GM18505 (cell line): ENCODE data around the gene SF3B4.
"Not testable (repeated sequence)": the region's sequence is repeated elsewhere in the genome, so short reads cannot be mapped to it uniquely, and the experiment has no call there.

Experiments used
- ATAC-seq: cut with Tn5 transposase; IDR thresholded peaks from one replicate; pipeline ENCODE4 v1.9.1; 2021; ENCODE audit not compliant: unreplicated experiment
- POLR2A ChIP-seq: IDR thresholded peaks from 4 replicates; pipeline ENCODE4 v1.6.1; 2011; ENCODE audit warnings: borderline replicate concordance; ENCODE audit not compliant: insufficient read depth, insufficient read length; ENCODE audit errors: extremely low read depth

Gene SF3B4, protein sequence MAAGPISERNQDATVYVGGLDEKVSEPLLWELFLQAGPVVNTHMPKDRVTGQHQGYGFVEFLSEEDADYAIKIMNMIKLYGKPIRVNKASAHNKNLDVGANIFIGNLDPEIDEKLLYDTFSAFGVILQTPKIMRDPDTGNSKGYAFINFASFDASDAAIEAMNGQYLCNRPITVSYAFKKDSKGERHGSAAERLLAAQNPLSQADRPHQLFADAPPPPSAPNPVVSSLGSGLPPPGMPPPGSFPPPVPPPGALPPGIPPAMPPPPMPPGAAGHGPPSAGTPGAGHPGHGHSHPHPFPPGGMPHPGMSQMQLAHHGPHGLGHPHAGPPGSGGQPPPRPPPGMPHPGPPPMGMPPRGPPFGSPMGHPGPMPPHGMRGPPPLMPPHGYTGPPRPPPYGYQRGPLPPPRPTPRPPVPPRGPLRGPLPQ

DNA sequence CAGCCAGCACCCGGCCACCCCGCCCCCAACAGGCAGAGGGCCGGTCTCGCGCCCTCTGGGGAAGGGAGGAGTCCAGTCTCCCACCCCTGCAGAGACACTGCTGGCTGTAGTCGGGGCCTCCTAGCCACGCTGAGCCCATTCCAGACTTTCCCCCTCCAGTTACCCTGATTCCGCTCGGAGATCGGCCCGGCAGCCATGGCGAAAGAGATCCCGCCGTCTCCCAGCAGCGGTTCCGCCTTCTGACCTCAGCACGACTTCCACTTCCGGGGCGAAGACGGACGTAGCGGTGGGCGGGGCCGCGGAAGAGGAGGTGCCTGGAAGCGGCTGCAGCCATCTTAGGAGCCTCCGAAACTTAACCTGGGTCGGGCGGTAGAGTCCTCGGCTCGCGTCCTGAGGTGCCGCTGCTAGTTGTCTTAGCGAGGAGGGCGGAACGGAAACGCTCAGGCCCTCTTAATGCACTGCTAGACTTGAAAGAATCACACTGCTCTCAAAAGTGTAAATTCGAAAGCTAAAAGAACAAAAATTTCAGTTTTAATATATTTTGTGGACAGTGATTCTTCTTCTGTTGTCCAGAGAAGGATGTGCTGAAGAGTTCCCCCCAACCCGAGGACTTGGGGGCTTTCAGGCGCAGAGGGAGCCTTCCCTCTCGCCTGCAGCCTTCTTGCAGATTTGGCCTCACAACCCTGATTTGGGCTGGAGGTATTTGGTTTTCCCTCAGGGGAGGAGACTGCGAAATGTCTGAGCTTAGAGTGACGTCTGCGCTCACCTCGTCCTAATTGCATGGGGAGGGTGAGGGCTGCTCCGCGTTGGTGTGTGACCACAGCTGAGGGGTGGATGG is at the start of gene SF3B4:
Gene SF3B4 (minus strand): TSS at position 241 of the 838 bp plus-strand sequence. CDS start 44 bp downstream, at position 197.
- peak; percentile 98 for TF ChIP-seq POLR2A
- ATAC-seq: peak; percentile 86

DNA sequence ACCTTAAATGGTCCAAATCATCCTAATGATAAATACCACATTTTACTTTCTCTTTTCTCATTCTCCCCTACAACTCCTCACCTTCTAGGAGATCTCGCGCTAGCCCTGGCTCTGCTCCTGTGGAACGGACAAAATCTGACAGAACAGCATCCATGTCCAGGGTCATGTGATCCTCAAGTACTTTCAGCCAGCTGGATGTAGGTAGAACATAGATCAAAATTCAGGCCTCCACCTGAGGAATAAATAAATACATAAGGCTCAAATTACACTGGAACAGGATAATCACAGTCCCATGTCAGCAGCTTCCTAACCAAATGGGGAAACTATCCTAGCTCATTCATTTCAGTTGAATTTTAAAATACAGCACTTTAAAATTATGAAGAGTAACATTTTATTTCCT is 49.7 kb upstream of the SF3B4 start:
- no peak for ATAC-seq
- TF ChIP-seq POLR2A: no peak

DNA sequence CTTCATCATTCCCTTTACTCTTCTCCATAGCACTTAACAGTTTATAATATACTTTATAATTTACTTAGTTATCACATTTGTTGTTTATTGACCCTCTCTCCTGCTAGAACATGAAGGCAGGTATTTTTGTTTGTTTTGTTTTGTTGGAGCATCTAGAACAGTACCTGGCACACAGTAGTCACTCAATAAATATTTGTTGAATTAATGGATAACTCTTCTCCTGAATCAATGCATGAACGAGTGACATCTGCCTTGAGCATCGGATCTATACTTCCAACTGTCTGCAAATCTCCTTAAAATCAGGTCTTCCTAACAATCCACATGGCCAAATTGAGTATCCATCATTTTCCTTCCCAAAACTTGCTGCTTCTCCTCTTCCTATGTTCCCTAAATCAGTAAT is 44.9 kb upstream of the SF3B4 start:
- ATAC-seq: no peak
- TF ChIP-seq POLR2A: no peak

DNA sequence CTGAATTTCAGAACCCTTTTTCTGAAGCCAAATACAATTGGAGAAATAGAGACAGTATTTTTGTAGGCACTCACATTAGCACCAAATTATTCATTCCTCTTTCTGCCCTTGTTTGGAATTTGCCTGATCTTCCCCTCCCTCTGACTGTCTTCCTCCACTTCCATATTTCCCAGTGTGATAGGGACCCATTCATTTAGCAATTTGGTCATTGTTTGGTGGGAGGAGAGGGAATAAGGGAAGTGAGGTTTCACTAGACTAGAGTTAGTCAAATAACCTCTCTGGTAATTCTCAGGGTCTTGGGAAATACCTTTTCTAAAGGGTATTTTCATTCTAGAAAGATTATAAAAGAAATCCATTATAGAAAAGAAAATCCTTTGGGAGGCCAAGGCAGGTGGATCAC is 40.0 kb upstream of the SF3B4 start:
- no peak for ATAC-seq
- no peak for TF ChIP-seq POLR2A

DNA sequence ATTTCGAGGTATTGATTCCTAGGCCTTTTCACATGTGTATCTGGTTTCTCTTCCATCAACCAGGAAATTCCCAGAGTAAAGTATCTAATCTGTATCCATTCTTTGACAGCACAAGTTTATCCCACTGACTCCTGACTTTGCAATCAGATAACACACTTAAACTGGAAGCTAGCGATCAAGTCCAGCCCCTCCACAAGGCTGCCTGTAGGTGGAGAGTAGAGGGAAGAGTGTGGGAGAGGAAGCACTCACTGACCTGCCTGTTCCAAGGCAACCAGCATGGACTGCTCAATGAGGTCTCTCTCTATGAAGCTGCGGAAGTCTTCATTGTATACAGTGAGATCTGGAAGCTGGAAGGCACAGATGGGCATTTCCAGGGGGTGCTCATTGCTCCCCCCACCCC is 39.4 kb upstream of the SF3B4 start:
- TF ChIP-seq POLR2A: no peak
- ATAC-seq: no peak

DNA sequence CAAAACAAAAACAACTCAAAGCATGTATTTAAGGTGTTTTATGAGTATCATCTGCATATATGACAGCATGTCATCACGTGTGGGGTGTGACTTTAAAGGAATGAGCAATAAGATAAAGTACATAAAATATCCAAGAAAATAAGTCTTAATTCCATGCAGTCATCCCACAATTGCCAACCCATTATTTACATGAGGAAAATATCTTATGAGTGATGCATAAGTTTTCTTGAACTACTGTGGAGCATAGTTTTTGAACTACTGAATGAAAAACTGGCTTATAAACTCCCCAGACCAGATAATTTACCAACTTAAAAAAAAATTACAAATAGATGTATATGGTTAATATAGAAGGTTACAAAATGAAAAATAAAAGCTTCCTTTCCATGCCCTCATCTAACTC is 38.8 kb upstream of the SF3B4 start:
- TF ChIP-seq POLR2A: no peak
- no peak for ATAC-seq

DNA sequence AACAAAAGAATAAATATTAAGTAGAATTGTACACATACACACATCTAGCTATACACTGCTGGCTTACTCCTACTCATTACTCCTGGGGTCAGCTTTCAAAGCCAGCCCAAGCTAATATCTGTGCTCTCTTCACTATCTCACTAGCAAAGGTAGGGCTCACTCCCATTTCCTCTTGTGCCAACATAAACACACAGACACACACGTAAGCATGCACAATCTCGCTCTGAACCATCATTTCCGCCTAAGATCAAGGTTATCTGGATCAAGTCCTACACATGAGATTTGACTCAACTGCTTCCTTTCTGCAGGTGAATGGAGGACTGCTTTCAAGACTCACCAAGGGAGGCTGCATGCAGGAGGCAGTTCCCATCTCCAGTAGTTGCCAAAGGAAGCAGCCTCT is 37.8 kb upstream of the SF3B4 start:
- TF ChIP-seq POLR2A: no peak
- ATAC-seq: no peak

DNA sequence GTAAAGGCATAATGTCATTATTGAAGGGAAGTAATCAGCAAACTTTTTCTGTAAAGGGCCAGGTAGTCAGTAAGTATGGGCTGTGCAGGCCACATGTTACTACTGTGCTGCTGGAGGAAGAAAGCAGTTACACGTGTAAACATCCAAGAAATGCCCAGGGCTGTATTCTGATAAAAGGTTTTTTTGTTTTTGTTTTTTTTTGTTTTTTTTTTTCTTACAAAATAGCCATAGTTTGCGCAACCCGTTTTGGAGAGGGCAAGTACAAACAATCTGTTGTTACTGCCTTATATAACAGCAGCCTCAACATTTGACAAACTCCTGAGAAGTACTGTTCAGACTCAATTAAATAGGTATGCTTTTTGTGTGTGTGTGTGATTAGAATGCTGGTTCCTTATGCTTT is 35.8 kb upstream of the SF3B4 start:
- no peak for ATAC-seq
- TF ChIP-seq POLR2A: no peak

DNA sequence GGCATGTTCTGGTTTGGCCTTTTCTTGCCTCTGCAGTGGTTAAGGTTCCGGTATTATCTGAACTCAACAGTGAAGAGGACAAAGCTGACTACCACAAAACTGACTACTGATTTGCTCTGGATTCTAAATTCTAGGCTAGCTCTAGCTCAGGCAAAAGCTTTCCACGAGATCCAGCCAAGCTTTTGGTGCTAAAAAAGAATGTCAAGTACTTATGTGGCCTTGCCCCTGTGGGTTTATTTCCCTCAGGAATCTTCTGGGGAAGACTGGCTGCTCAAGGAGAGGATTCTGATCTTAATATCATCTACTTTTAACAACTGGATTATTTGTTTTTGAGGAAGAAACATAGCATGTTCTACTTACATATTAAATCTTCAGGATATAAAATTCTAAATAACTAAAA is 35.1 kb upstream of the SF3B4 start:
- ATAC-seq: no peak
- TF ChIP-seq POLR2A: no peak

DNA sequence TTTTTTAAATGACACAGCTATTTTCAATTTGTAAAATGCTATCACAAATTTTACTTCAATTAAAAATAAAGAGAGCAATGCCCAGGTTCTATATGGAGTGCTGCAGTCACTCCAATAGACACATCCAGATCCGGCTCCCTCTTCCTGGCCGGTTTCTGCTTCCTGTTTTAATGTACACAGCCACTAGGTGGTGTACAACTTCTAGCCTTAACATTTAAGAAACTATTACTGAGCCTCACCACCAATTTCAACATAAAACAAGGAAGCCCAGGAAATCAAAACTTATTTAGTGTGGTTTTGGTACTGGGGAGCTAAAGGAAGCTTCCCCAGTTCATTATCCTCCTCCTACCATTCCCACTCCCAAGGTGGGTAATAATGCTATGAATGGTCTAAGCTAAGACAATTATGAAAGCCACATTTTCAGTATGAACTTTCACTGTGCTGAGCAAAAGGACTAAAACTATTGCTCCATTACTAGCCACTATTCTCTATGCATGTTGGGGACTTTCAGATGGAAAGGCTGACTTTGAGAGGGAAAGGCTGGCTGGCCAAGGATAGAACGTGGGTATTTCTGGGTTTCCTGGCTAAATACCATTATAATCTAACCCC is 34.5 kb upstream of the SF3B4 start:
- peak; percentile 47 for ATAC-seq
- no peak for TF ChIP-seq POLR2A

DNA sequence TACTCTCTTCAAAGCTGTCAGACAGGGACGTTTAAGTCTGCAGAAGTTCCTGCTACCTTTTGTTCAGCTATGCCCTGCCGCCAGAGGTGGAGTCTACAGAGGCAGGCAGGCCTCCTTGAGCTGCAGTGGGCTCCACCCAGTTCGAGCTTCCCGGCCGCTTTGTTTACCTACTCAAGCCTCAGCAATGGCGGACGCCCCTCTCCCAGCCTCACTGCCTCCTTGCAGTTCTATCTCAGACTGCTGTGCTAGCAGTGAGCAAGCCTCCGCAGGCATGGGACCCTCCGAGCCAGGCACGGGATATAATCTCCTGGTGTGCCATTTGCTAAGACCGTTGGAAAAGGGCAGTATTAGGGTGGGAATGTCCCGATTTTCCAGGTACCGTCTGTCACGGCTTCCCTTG is 29.9 kb upstream of the SF3B4 start:
- ATAC-seq: not testable (repeated sequence)

DNA sequence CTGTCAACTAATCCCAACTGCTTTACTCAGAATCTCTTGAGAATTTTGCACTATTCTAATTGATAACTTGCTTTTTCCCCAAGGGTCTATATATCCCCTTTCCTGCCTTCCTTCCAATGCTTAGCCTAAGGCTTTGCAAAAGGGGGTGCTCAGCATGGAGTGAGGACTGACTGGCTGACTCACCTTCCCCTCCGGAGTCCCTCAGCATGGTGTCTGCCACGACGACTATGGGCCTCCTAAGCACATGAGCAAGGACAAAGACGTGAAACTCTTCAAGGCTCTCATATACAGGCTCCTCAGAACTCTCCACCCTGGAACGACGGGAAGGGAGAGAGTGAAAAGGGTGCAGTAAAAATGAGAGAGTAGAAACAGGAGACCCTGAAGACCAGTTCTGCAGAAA is 22.3 kb upstream of the SF3B4 start:
- no peak for ATAC-seq
- no peak for TF ChIP-seq POLR2A

DNA sequence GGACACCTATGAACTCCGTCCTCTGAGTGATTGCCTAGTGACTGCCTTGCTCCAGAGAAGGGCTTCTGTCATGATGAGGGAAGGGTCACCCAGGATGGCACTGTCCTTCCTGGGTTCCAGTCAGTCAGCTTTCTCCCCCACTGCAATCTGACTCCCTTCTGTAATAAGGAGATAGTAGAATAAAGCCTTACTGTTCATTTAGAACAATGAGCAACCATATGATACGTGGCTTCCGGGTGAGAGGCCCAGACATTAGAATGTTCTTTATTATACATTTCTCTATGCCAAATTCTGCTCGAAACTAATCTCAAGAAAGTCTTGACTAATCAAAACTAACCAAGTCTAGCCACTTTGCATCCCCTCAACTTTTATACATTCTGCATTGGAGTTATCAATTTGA is 17.6 kb upstream of the SF3B4 start:
- no peak for TF ChIP-seq POLR2A
- ATAC-seq: no peak

DNA sequence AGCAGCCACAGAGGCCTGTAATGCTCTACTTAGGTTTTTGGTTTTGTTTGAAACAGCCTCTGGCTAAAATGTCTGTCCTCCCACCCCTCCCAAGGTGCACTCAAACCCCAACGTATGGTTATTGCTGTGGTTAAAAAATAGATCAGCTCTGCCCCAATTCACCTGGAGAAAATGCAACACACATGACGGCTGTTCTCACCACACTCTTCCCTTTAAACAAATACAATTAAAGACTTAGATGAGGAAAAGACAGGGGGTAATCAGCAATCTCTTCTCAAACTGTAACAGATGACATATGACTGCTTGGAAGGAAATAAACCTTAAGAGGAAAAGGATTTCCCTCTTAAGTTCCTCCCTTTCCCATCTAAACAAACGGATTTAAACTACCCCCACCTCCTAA is 15.3 kb upstream of the SF3B4 start:
- no peak for ATAC-seq
- TF ChIP-seq POLR2A: no peak

DNA sequence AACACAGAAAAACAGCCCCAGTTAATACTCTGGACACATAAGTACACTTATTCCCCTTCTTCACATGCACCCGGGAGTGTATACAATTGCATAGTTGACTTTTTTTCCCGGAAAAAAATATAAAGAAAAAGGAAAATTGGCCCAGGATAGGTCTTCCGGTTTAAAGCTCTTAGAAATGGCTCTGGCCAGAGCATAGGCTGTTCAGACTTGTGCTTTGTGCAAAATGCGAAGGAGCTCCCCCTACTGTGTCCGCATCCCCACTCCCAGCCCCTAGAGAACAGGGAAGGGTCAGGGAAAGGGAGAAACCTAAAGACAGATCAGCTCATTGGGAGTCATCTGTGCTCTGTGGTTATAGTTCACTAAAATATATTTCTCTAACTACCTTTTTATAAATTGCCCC is 14.6 kb upstream of the SF3B4 start:
- TF ChIP-seq POLR2A: no peak
- ATAC-seq: no peak

DNA sequence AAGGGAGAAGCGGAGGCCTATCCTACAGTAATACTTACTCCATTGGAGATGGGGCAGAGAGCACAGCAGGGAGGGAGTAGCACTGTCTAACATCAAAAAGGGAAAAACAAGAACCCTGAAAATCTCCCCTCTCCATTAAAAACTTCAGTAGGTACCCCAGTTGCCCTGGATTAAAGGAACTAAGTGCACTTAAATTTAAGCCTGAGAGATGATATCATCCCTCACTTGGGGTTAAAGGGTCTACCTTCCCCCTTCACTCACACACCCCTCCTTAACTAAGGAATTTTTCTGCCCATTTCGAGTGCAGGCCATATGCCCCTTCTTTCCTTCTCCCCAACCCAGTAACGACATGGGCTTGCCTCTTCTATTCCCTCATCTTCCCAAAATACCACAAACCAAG is 12.8 kb upstream of the SF3B4 start:
- TF ChIP-seq POLR2A: no peak
- ATAC-seq: no peak

DNA sequence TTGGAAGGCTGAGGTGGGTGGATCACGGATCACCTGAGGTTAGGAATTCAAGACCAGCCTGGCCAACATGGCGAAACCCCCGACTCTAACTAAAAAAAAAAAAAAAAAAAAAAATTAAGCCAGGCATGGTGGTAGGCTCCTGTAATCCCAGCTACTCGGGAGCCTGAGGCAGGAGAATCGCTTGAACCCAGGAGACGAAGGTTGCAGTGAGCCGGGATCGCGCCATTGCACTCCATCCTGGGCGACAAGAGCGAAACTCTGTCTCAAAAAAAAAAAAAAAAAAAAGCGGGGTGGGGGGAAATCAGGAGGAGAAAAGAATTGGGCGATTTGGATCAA is 11.0 kb upstream of the SF3B4 start:
- not testable (repeated sequence) for ATAC-seq
